NCI-H1417 (cell line): ENCODE data around the gene FRRS1.

ENCODE experiments used
- DNase-seq, 3 experiments: peaks; one replicate each; lab custom pipeline; 2025; lab: John Stamatoyannopoulos, UW

Gene FRRS1

GRCh38 chr1:99677416-99677815 is 89.0 kb downstream of the FRRS1 start:
- DNase-seq = no peak

- no peak for DNase-seq
Measured at GRCh38 chr1:99676876-99677275, 89.6 kb downstream of the FRRS1 start.

- peak in 1 of 3 experiments; percentile 31 for DNase-seq
Measured at GRCh38 chr1:99675994-99676393, 90.4 kb downstream of the FRRS1 start.

DNA sequence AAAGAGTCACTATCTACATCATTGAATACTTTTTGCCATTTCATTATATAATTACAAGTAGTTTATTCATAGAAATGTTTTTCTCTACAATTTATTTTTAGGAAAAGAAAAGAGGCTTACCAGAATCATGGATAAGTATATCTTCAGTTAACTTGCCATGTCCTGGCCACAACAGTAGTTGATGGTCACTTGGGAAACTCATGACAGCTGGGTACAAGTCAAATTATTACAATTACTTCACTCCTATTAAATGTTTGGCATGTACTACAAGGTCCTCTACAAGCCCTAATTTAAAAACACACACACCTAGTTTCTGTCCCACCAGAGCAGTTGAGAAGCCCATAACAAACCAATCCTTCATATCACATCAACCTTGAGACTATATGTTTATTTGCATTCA is 91.1 kb downstream of the FRRS1 start:
- DNase-seq = peak in 1 of 3 experiments; percentile 31

GRCh38 chr1:99674115-99675064 is 92.0 kb downstream of the FRRS1 start:
- peak; percentile 26 to 92 (median 54) for DNase-seq

- no peak for DNase-seq
Measured at GRCh38 chr1:99673315-99673714, 93.1 kb downstream of the FRRS1 start.

DNA sequence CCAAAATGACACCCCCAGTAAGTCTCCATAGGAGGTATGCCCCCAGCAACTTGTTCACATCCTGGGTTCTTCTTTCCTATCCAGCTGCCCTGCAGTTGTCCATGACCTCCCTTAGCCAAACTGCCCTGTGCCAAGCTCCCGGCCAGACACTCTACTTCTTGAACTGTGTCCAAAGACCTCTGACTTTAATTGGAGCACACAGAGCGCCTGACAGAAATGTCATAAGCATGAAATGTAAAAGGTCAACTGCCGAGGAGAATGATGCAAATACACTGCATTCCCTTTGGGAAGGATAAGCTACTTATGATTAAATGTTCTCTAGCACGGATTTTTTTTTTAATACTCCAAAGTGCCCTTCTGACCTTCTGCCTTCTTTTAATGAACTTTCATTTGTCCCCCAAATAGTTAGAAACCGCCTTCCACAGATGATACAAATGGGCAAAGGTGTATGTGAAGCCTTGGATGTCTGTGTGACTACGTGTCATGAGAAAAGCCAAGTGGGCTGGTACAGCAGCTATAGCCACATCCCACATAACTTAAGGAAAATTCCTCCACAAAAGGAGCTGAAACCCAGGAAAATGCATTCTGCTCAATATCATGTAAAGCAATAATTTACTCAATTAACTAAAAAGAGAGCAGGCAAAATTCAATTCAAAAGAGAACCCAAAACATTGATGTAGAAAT is 93.8 kb downstream of the FRRS1 start:
- no peak for DNase-seq

GRCh38 chr1:99672038-99672437 is 94.4 kb downstream of the FRRS1 start:
- peak in 1 of 3 experiments; percentile 18 for DNase-seq

- no peak for DNase-seq
Measured at GRCh38 chr1:99670583-99670982, 95.9 kb downstream of the FRRS1 start.

DNA sequence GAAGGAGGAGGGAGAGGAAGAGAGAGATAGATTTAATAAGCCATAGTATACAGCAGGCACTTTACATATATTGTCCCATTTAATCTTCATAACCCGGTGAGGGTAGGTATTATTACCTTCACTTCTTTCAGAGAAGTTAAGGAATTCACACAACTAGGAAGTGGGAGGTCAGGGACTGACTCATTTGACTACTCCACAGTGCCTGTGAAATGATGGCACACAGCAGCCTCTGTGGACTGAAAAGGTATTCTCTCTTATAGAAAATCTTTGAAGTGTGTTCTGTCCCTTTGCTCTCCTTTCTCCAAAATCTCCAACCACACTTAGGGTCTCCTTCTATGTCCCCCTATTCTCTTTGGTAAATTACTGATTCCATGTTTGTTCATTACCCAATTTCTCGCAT is 96.6 kb downstream of the FRRS1 start:
- DNase-seq = no peak

- DNase-seq = no peak
Measured at GRCh38 chr1:99669376-99669775, 97.1 kb downstream of the FRRS1 start.

DNA sequence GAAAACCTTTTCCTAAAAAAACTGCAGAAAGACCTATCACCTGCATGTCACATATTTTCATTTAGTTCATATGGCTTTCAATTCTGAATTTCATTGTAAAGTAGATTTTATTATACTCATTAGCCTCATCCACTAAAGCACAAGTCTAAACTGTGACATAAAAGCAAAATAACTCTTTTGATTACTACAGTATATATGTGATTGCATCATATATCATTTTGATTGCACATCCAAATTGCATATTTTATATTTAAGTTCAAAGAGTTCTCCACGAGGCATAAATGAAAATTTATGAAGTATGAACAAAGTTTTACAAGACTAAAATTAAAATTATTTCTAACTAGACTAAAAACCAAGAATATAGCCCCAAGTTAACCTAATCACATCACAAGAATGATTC is 101.2 kb downstream of the FRRS1 start:
- no peak for DNase-seq

DNA sequence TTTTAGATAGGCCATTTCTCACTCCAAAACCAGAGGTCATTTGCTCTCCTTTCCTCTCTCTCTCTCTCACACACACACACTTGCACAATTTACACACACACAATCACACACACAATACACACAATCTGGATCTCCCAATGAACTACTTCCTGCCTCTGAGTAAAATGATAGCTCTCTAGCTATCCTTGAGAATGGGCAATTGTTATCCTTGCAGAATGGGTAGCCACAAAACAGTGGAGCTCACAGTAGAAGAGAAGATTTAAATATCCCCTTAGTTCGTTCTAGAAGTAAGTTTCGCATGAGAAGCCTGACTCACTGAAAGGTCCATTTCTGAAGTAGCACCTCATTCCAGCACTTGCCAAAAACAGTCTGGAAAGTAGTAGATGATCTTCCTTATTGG is 102.9 kb downstream of the FRRS1 start:
- DNase-seq = no peak

- no peak for DNase-seq
Measured at GRCh38 chr1:99662539-99663080, 103.8 kb downstream of the FRRS1 start.

DNA sequence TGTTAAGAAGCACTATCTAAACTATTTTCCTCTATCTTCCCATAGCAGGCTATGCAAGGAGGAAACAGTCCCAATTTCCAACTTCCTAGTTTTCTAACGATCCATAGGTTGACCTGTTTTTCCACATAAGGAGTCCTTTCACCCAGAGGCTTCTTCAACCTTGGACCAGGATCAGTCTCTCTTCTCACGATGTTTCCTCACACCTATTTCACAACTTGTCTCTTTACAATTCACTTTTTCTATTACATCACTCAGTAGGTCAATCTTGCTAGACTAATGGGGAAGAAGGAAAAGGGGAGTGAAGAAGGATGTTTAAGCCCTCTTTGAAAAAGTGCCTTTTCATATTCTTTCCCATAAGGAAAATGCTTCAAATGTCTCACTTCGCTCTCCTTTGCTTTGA is 104.7 kb downstream of the FRRS1 start:
- DNase-seq = no peak

DNA sequence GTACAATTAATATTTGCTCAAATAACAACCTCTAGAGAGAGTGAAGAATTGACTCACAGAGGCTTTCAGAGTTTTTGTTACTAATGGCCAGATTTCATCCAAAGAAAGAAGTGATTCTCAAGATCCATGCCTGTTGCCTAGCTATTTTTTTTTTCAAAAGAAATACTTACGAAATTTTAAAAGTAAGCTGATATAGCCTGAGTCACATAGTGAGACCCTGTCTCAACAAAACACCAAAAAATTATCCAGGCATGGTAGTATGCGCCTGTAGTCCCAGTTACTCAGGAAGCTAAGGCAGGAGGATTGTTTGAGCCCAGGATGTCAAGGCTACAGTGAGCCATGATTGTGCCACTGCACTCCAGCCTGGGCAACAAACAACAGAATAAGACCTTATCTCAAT is 105.9 kb downstream of the FRRS1 start:
- DNase-seq = no peak

DNA sequence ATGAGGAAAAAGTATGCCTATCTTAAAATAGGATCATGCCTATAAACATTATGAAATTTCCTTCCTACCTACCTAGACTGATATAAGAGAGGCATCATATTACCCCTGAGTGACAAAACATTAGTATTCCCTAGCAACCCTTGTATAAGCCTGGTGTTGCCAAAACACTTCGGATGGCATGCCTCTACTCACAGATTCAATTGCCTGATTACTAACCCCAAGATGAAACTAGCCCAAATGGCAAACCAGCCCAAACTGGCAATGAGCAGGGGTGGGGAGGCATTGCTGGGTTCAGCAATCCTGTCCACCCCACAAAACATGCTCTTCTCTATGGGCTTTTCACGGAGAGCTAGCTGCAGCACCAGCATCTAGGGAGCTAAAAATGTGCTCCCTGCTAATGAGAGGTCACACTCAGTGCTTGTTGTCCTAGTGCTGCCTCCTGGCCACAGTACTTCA is 106.7 kb downstream of the FRRS1 start:
- peak in 1 of 3 experiments; percentile 3 for DNase-seq
